ENCODE measurements around the gene ADGRG3.

Gene ADGRG3

DNA sequence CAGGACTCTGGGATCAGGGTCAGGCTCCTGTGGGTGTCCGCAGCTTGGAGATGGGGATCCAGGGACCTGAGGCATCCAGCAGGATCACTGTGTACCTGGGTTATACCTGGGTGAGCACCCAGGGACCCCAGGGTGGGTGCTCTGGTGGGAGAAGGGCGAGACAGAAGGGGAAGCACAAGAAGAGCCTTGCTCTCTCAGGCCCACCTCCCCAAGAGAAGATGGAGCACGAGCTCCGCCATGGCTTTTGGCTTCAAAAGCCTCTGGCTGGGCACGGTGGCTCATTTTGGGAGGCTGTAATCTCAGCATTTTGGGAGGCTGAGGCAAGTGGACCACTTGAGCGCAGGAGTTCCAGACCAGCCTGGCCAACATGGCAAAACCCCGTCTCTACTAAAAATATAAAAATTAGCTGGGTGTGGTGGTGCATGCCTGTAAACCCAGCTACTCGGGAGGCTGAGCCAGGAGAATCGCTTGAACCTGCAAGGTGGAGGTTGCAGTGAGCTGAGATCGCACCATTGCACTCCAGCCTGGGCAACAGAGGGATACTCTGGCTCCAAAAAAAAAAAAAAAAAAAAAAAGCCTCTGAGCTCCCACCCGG is 35.4 kb downstream of the ADGRG3 start:
- no peak overlapping the region for H3K4me3 ChIP-seq (ENCODE audit: low read length)
- TF ChIP-seq, protein P1, sequence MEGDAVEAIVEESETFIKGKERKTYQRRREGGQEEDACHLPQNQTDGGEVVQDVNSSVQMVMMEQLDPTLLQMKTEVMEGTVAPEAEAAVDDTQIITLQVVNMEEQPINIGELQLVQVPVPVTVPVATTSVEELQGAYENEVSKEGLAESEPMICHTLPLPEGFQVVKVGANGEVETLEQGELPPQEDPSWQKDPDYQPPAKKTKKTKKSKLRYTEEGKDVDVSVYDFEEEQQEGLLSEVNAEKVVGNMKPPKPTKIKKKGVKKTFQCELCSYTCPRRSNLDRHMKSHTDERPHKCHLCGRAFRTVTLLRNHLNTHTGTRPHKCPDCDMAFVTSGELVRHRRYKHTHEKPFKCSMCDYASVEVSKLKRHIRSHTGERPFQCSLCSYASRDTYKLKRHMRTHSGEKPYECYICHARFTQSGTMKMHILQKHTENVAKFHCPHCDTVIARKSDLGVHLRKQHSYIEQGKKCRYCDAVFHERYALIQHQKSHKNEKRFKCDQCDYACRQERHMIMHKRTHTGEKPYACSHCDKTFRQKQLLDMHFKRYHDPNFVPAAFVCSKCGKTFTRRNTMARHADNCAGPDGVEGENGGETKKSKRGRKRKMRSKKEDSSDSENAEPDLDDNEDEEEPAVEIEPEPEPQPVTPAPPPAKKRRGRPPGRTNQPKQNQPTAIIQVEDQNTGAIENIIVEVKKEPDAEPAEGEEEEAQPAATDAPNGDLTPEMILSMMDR (conservative IDR thresholded peaks at IDR 0.05; ENCODE audit: low read length), result no peak
- no peak for DNase-seq (ENCODE audit: low read depth)

DNA sequence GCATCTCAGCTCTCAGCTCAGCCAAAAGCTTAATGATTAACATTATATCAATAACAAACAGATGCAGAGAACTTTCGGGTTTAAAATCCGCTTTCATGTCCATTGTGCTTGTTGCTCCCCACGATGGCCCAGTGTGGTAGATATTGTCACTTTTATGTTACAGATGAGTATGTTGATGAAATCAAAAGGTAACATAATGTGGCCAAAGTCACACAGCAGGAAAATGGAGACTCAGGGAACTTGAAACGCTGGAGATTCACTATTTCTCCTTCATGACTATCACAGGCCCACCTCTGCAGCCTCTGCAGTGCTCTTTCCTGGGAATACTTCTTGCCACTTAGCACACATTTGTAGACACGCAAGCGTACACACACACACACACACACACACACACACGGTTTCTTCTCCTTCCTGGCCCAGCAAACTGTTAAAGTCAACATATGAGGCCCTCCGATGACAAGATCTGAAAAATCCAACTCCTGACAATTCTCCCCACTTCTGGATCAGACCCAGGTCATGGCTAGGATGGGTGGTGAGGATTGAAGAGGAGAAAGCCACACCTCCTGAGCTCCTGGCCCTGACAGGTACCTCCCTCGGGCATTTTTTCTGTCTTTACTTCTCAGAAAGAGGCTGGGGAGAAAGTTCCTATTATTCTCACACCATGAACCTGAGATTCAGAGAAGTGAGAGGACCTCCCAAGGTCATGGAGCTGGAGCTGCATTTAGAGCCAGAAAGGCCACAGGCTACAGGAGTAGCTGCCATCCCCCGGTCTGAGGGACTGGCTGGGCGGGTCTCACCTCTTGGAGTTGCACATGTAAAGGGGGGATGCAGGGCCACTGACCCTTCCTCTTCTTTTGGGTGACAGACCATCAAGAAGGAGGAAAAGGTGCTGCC is 36.2 kb downstream of the ADGRG3 start:
- TF ChIP-seq, protein P1 (conservative IDR thresholded peaks at IDR 0.05; ENCODE audit: low read length), result no peak
- H3K4me3 ChIP-seq (ENCODE audit: low read length), result no peak overlapping the region
- no peak for DNase-seq (ENCODE audit: low read depth)

DNA sequence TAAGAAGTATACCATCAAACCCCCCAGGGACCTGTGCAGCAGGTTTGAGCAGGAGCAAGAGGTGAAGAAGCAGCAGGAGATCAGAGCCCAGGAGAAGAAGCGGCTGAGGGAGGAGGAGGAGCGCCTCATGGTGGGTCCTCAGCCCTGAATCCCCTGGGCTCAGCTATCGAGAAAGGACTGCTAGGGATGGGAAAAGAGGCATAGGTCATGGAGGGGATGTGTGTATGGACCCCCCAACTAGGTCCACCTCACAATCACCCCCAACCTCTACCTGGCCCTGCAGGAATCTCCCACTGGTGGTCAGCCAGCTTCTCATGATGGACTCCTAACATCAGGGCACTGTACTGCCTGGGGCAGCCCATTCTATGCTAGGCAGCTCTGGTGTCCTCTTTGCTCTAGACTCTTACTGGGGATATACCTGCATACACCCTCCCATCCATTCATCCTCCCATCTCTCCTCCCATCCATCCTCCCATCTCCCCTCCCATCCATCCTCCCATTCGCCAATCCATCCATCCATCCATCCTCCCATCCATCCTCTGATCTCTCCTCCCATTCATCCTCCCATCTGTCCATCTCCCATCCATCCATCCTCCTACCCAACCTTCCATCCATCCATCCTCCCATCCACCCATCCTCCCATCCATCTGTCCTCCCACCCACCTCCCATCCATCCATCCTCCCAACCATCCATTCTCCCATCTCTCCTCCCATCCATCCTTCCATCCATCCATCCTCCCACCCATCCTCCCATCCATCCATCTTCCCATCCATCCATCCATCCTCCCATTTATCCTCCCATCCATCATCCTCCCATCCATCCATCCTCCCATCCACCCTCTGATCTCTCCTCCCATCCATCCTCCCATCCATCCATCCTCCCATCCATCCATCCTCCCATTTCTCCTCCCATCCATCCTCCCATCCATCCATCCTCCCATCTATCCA is 37.1 kb downstream of the ADGRG3 start:
- H3K4me3 ChIP-seq (ENCODE audit: low read length), result no peak overlapping the region
- no peak for DNase-seq (ENCODE audit: low read depth)
- TF ChIP-seq, protein P1 (conservative IDR thresholded peaks at IDR 0.05; ENCODE audit: low read length), result no peak

DNA sequence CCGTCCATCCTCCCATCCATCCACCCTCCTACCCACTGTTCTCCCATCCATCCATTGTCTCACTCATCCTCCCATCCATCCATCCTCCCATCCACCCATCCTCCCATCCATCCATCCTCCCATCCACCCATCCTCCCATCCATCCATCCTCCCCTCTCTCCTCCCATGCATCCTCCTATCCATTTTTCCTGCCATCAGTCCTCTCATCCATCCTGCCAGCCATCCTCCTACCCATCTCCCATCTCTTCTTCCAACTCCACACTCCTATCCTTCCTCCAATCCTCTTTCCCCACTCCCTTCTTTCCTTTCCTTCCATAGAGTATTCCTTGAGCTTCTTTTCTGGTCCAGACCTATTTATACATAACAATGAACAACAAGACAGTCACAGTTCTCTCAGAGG is 38.6 kb downstream of the ADGRG3 start:
- TF ChIP-seq, protein P1 (conservative IDR thresholded peaks at IDR 0.05; ENCODE audit: low read length), result no peak
- no peak overlapping the region for H3K4me3 ChIP-seq (ENCODE audit: low read length)

DNA sequence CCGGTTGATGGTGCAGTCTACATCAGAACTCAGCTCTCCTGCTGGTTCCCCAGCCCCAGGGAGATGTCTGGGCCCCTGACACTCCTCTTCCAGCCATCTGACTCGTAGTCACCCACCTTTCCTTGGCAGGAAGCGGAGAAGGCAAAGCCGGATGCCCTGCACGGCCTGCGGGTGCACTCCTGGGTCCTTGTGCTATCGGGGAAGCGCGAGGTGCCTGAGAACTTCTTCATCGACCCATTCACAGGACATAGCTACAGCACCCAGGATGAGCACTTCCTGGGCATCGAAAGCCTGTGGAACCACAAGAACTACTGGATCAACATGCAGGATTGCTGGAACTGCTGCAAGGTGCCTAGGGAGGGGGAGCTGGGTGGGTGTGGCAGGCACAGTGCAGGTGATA is 39.2 kb downstream of the ADGRG3 start:
- H3K4me3 ChIP-seq (ENCODE audit: low read length), result no peak overlapping the region
- no peak for DNase-seq (ENCODE audit: low read depth)
- TF ChIP-seq, protein P1 (conservative IDR thresholded peaks at IDR 0.05; ENCODE audit: low read length), result no peak

More for the DNA sequence above, 38.6 kb downstream of the ADGRG3 start:
- no peak for DNase-seq (ENCODE audit: low read depth)

DNA sequence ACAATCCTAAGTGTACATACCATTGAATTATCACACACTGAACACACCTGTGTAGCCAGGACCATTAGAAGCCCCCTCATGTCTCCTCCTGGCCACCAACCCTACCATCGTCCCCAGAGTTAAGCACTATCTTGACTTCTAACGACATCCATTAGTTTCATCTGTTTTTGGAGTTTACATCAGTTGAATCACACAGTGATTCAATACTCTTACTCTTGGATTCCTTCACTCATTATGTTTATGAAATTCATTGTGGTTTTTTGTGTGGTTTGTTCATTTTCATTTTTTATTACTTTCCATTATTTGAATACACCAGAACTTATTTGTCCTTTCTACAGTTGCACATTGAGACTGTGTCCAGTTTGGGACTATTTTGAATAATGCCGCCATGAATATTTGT is 40.1 kb downstream of the ADGRG3 start:
- H3K4me3 ChIP-seq (ENCODE audit: low read length), result no peak overlapping the region
- no peak for DNase-seq (ENCODE audit: low read depth)
- TF ChIP-seq, protein P1 (conservative IDR thresholded peaks at IDR 0.05; ENCODE audit: low read length), result no peak
